ENCODE data around the gene GPR157. TPM values are rescaled to one million over a fixed set of nuclear protein-coding genes. Genes with fewer than 3 reads are reported as not detected.
A peak's percentile ranks its signal among the peaks of the same experiment; 100 is the strongest.

The GPR157 gene
- total RNA-seq, 1 donor from 2014 or later: 5.4 TPM

- Histone ChIP-seq H4K20me1 (ENCODE audit: insufficient read depth, low read length) (peaks cover 4% of the 10 kb centered on the region), H3K4me2 (ENCODE audit: low read length) (no peak overlapping the region), H3K4me1 (ENCODE audit: insufficient read depth, low read length) (no peaks in the 10 kb centered on the region), H3K79me2 (ENCODE audit: insufficient read depth, low read length) (no peaks in the 10 kb centered on the region), H3K9me3 (ENCODE audit: insufficient read depth, low read depth, low read length) (no peaks in the 10 kb centered on the region), H3K36me3 (ENCODE audit: insufficient read depth, low read length) (no peaks in the 10 kb centered on the region), H3K27ac (ENCODE audit: low read depth, low read length) (no peak overlapping the region), H3K4me3 (ENCODE audit: insufficient read depth, low read depth, low read length) (no peak overlapping the region), H3K9ac (ENCODE audit: low read length) (no peak overlapping the region), H2AFZ (ENCODE audit: low read depth, low read length) (no peak overlapping the region), H3K27me3 (ENCODE audit: insufficient read depth, low read length) (no peaks in the 10 kb centered on the region)
- no peak for FAIRE-seq
- peak; percentile 77 for DNase-seq (ENCODE audit: low read depth)
- H3K27me3 Mint-ChIP-seq (ENCODE audit: low read depth, unreplicated experiment): peaks cover 10% of the 10 kb centered on the region
- no peak overlapping the region for H3K27ac Mint-ChIP-seq (ENCODE audit: unreplicated experiment)
- peaks cover 2% of the 10 kb centered on the region for H3K9me3 Mint-ChIP-seq (ENCODE audit: unreplicated experiment)
- peaks cover 5% of the 10 kb centered on the region for H3K36me3 Mint-ChIP-seq (ENCODE audit: low read depth, unreplicated experiment)
- peaks cover 4% of the 10 kb centered on the region for H3K4me1 Mint-ChIP-seq (ENCODE audit: low read depth, unreplicated experiment)
- no peak overlapping the region for H3K4me3 Mint-ChIP-seq (ENCODE audit: unreplicated experiment)
- no peak for TF ChIP-seq EZH2 (IDR thresholded peaks at IDR 0.05; ENCODE audit: insufficient read depth, low read length)
- TF ChIP-seq, protein P1, sequence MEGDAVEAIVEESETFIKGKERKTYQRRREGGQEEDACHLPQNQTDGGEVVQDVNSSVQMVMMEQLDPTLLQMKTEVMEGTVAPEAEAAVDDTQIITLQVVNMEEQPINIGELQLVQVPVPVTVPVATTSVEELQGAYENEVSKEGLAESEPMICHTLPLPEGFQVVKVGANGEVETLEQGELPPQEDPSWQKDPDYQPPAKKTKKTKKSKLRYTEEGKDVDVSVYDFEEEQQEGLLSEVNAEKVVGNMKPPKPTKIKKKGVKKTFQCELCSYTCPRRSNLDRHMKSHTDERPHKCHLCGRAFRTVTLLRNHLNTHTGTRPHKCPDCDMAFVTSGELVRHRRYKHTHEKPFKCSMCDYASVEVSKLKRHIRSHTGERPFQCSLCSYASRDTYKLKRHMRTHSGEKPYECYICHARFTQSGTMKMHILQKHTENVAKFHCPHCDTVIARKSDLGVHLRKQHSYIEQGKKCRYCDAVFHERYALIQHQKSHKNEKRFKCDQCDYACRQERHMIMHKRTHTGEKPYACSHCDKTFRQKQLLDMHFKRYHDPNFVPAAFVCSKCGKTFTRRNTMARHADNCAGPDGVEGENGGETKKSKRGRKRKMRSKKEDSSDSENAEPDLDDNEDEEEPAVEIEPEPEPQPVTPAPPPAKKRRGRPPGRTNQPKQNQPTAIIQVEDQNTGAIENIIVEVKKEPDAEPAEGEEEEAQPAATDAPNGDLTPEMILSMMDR (IDR thresholded peaks at IDR 0.05; ENCODE audit: insufficient read depth, low read depth, low read length): peak; percentile 87
Measured at GRCh38 chr1:9110669-9111356, 18.1 kb downstream of the GPR157 start.

DNA sequence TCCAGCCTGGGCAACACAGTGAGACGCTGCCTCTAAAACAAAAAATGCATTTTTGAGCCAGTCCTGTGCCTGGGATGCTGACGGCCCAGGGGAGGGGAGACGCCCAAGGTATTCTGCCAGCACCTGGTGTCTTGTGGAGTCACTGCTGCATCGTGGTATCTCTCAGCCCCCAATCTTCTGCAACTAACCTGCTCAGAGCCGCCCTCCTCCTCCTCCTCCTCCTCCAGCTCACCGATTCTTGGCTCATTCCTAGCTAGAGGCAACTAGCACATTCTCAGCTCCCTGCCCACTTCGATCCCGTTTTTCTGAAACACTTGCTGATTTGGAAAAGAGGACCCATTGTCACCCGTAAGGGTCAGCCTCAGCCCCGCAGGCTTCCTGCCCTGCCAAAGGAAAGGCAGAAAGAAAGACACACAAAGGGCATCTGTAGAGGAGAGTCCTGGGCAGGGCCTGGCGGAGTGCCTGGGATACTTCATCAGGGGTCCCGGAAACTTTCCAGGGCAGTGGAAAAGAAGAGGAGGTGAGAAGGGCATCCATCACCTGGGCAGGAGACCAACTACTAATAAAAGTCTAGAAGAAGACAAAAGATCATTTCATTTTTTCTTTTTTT, 20.7 kb downstream of the GPR157 start:
- H3K27ac ChIP-seq (ENCODE audit: low read depth, low read length): no peak overlapping the region
- no peak for FAIRE-seq

More for the DNA sequence above, 20.7 kb downstream of the GPR157 start:
- Histone ChIP-seq H3K36me3 (ENCODE audit: insufficient read depth, low read length) (peaks cover 4% of the 10 kb centered on the region), H2AFZ (ENCODE audit: low read depth, low read length) (no peak overlapping the region), H3K4me1 (ENCODE audit: insufficient read depth, low read length) (no peaks in the 10 kb centered on the region), H3K9me3 (ENCODE audit: insufficient read depth, low read depth, low read length) (no peaks in the 10 kb centered on the region), H4K20me1 (ENCODE audit: insufficient read depth, low read length) (peaks cover 4% of the 10 kb centered on the region), H3K27me3 (ENCODE audit: insufficient read depth, low read length) (no peaks in the 10 kb centered on the region), H3K4me2 (ENCODE audit: low read length) (no peak overlapping the region), H3K4me3 (ENCODE audit: insufficient read depth, low read depth, low read length) (no peak overlapping the region), H3K9ac (ENCODE audit: low read length) (no peak overlapping the region), H3K79me2 (ENCODE audit: insufficient read depth, low read length) (no peaks in the 10 kb centered on the region)
- H3K9me3 Mint-ChIP-seq (ENCODE audit: unreplicated experiment): peaks cover 2% of the 10 kb centered on the region
- H3K4me1 Mint-ChIP-seq (ENCODE audit: low read depth, unreplicated experiment): peaks cover 4% of the 10 kb centered on the region
- TF ChIP-seq, protein P1 (IDR thresholded peaks at IDR 0.05; ENCODE audit: insufficient read depth, low read depth, low read length): no peak
- TF ChIP-seq EZH2 (IDR thresholded peaks at IDR 0.05; ENCODE audit: insufficient read depth, low read length): no peak
- H3K27ac Mint-ChIP-seq (ENCODE audit: unreplicated experiment): no peak overlapping the region
- no peak for DNase-seq (ENCODE audit: low read depth)
- H3K36me3 Mint-ChIP-seq (ENCODE audit: low read depth, unreplicated experiment): peaks cover 7% of the 10 kb centered on the region
- no peak overlapping the region for H3K4me3 Mint-ChIP-seq (ENCODE audit: unreplicated experiment)
- H3K27me3 Mint-ChIP-seq (ENCODE audit: low read depth, unreplicated experiment): peaks cover 12% of the 10 kb centered on the region
